GM18511 (cell line): ENCODE measurements around the gene LRRC3B.

Experiments
- ATAC-seq: cut with Tn5 transposase; IDR thresholded peaks from one replicate; pipeline ENCODE4 v1.9.1; 2021; ENCODE audit warnings: mild to moderate bottlenecking, moderate library complexity; ENCODE audit not compliant: unreplicated experiment

The LRRC3B gene

DNA sequence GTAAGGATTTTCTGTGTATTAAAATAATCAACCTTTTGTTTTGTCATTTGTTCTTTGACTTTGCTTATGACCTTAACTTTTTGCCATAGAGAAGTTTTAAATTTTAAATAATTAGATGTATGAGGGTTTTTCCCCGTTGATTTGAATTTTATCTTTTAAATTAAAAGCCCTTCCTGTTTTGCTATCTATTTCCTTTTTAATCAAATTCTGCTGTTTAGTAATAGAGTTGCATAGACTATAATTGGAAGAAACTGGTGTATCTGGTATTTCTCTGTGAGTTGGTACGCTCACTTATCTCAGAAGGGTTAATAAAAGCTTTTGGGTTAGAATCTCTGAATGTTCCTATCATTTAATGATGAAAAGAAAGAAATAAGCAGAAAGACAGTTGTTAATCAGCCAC lies 82.2 kb downstream of the LRRC3B start:
- no peak for ATAC-seq

DNA sequence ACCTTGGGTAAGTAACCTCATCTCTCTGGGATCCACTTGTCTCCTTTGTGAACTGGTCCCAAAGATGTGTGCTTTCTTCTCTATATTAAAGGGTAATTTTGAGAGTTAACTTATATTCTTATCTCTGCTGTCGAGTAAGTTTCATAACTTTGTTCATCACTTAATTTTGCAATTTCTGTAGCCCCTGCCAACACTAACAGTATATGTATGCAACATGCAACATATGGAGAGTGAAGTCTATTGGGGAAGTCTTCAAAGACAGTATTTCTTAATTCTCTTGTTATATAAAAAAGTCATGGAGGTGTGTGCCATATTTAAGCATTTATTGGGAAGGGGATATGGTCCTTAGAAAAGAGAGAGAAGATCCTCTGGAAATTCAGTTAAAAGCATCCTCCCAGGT lies 85.9 kb downstream of the LRRC3B start:
- ATAC-seq, result no peak

GRCh38 chr3:26712211-26713026 lies 89.8 kb downstream of the LRRC3B start:
- peak; percentile 90 for ATAC-seq

DNA sequence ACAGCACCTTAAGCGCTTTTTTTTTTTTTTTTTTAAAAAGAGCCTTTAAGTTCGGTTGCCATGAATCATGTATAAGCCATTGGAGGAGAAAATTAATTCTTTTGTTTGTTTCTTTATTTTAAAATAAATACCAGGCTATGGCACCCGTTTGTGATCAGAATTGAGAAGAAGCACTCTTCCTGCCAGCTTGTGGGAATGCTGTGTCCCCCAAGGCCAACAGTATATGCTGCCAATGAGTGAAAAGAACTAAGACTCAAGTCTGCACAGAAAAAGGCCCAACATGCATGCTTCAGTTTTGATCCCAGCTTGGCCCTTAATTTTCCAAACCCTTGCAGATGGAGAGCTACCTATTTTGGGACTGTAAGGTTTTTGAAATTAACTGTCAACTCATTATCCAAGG lies 90.5 kb downstream of the LRRC3B start:
- no peak for ATAC-seq

GRCh38 chr3:26714485-26714884 lies 91.9 kb downstream of the LRRC3B start:
- ATAC-seq, result no peak

GRCh38 chr3:26715431-26715830 lies 92.9 kb downstream of the LRRC3B start:
- no peak for ATAC-seq

DNA sequence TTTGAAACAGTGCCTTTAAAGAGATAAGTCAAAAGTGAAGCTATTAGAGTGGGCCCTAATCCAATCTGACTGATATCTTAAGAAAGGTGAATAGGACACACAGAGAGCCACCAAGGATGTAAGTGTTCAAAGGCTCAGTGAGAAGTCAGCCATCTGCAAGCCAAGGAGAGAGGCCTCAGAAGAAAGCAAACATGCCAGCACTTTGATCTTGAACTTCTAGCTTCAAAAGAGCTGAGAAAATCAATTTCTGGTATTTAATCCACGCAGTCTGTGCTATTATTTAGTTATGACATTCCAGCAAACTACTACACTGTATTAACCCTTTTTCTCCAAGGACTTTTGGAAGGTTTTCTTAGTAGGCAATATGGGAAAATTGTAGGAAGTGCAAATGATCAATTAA lies 95.7 kb downstream of the LRRC3B start:
- no peak for ATAC-seq

DNA sequence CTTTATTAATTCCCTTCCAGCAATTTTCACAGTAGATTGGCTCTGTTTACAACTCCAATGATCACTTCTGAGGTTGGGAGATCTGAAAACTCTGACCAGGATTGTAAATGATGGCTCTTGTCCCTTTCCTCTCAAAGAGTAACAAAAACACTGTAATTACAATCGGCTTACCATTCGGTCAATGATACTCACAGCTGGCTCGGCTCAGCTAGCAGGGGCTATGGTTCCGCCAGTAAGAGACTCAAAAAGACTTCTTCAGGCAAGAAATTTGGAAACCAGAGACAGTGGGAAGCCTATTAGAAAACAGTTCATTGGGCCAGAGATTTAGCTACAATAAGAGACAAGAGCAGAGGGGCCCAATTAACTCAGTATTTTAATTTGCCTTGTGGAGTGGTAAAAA lies 96.6 kb downstream of the LRRC3B start:
- ATAC-seq, result no peak

- no peak for ATAC-seq
Measured at GRCh38 chr3:26721047-26721446, 98.5 kb downstream of the LRRC3B start.

DNA sequence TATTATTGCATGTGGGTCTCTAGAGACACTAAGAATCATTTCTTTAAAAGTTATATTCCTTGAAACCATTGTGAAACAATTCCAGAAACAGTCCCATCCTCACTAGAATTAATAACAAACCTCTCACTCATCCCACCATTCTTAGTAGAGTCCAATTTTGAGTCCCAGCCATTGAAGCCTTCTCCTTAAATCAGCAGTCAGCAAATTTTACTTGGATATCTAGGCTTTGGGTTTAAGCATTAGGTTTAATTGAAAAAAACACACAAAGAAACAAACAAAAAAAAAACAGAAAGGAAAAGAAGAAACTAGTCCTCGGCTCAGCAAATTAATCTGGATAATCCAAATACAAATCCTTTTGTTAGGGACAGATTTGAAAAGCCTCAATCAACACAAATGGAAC lies 109.3 kb downstream of the LRRC3B start:
- no peak for ATAC-seq

DNA sequence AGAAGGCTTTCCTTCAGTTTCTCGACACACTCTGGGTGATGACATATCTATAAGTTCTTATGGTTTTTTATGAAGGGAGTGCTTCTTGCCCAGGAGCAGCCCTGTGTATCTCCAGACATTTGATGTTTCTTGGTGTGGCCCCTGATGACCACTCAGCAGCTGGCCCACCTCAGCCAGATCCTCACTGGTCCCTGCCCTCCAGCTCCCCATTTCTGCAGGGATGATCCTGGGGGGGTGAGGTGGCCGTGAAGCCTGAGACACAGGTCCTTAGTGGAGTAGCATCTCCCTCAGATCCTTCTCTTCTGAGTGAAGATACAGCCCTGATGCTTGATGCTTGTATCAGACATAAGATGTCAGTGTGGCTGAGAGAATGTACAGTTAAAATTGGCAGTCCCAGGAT lies 127.7 kb downstream of the LRRC3B start:
- ATAC-seq, result no peak

DNA sequence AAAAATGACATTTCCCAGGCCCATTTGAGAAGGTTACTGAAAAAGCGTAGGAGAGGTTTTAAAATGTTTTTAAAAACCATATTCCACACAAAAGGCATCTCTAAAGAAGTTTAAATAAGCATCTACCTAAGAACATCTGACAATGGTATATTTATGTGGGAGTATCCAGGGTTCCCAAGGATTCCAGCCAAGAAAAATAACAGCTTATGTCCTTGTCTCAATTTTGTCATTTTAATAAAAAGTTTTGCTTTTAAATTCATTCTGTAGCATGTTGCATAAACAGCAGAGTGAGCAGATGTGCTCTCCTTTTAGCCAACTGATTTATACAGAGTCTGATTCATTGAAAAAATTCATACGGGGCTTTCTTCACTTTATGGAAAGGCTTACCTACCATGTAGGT lies 129.9 kb downstream of the LRRC3B start:
- ATAC-seq, result no peak

GRCh38 chr3:26753095-26753494 lies 130.5 kb downstream of the LRRC3B start:
- no peak for ATAC-seq

- ATAC-seq, result no peak
Measured at GRCh38 chr3:26757978-26758377, 135.4 kb downstream of the LRRC3B start.
